ENCODE data around the gene IP6K2.
"Not testable (repeated sequence)": the region's sequence is repeated elsewhere in the genome, so short reads cannot be mapped to it uniquely, and the experiment has no call there.

IP6K2 gene, protein sequence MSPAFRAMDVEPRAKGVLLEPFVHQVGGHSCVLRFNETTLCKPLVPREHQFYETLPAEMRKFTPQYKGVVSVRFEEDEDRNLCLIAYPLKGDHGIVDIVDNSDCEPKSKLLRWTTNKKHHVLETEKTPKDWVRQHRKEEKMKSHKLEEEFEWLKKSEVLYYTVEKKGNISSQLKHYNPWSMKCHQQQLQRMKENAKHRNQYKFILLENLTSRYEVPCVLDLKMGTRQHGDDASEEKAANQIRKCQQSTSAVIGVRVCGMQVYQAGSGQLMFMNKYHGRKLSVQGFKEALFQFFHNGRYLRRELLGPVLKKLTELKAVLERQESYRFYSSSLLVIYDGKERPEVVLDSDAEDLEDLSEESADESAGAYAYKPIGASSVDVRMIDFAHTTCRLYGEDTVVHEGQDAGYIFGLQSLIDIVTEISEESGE

DNA sequence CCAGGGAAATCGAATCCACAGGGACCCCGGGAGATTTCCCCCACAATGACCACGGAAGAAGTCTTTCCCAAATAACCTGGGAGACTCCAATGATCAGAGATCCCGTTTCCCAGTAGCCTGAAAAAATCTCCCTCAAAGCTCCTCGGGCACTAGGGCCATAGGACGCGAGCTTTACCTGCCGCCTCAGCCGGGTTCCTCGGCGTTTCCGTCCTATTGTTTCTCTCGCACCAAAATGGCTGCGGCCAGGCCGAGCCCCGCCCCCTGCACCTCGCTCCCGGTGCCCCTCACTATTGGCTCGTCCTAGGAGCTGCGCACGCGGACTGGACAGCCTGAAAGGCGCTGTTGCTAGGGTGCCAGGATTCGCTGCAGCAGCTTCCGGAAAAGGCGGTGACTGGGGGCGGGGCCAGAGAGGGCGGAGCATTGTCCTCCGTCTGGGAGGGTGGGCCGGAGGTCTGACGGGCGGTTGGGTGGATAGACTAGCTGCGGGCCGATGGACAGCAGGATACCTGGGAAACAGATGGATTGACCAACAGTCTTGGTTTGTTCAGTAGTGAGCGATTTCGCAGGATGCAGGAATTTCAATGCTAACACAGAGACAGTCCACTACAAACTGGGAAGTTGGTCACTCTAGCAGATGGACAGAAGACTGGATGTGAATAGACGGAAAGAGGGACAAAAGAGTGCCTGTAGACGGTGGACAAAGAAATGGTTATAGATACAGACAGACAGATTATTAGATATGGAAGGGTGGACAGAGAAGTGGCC is at the start of gene IP6K2:
Gene IP6K2 (minus strand): TSS at position 240 of the 765 bp plus-strand sequence. CDS start 21,930 bp downstream, outside the sequence.
- peak; percentile 95 for DNase-seq (ENCODE audit: extremely low read depth, low read depth)
- TF ChIP-seq, protein P1, sequence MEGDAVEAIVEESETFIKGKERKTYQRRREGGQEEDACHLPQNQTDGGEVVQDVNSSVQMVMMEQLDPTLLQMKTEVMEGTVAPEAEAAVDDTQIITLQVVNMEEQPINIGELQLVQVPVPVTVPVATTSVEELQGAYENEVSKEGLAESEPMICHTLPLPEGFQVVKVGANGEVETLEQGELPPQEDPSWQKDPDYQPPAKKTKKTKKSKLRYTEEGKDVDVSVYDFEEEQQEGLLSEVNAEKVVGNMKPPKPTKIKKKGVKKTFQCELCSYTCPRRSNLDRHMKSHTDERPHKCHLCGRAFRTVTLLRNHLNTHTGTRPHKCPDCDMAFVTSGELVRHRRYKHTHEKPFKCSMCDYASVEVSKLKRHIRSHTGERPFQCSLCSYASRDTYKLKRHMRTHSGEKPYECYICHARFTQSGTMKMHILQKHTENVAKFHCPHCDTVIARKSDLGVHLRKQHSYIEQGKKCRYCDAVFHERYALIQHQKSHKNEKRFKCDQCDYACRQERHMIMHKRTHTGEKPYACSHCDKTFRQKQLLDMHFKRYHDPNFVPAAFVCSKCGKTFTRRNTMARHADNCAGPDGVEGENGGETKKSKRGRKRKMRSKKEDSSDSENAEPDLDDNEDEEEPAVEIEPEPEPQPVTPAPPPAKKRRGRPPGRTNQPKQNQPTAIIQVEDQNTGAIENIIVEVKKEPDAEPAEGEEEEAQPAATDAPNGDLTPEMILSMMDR (IDR thresholded peaks at IDR 0.05; ENCODE audit: low read depth, low read length, missing control alignments): no peak
- peak within 1 kb of the TSS; percentile 91 for H3K4me3 ChIP-seq (replicated peaks; ENCODE audit: low read depth, low read length)

DNA sequence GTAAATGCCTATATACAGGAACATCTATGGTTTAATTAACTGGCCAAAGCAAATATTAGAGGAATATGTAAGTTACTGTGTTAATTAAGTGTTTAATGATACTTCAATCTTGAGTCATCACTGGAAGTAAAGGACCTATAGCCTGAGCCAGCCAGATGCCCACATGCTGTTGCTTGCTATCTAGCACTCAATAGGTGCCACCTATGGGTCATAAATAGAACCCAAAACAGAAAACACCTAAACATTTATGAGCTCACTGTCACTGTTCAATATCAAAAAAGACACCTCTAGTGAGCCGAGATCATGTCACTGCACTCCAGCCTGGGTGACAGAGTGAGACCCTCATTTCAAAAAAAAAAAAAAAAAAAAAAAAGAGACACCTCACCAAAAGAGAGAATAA is 48.4 kb upstream of the IP6K2 start:
- no peak overlapping the region for H3K4me3 ChIP-seq (replicated peaks; ENCODE audit: low read depth, low read length)
- TF ChIP-seq, protein P1 (IDR thresholded peaks at IDR 0.05; ENCODE audit: low read depth, low read length, missing control alignments): peak; percentile 10
- DNase-seq (ENCODE audit: extremely low read depth, low read depth): no peak

DNA sequence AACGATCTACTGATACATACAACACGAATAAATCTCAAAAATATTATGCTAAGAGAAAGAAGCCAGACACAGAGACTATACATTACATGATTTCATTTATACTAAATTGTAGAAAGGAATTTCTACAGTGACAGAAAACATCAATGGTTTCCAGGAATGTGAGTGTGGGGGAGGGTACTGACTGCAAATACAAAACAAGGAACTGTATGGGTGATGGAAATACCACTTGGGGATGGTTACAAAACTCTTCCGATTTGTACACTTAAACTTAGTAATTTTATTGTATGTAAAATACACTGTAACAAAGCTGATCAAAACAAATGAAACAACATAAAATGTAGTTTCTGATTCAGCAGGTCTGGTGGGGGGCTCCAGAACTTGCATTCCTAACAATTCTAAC is 45.8 kb upstream of the IP6K2 start:
- no peak for DNase-seq (ENCODE audit: extremely low read depth, low read depth)
- no peak overlapping the region for H3K4me3 ChIP-seq (replicated peaks; ENCODE audit: low read depth, low read length)
- TF ChIP-seq, protein P1 (IDR thresholded peaks at IDR 0.05; ENCODE audit: low read depth, low read length, missing control alignments): no peak

DNA sequence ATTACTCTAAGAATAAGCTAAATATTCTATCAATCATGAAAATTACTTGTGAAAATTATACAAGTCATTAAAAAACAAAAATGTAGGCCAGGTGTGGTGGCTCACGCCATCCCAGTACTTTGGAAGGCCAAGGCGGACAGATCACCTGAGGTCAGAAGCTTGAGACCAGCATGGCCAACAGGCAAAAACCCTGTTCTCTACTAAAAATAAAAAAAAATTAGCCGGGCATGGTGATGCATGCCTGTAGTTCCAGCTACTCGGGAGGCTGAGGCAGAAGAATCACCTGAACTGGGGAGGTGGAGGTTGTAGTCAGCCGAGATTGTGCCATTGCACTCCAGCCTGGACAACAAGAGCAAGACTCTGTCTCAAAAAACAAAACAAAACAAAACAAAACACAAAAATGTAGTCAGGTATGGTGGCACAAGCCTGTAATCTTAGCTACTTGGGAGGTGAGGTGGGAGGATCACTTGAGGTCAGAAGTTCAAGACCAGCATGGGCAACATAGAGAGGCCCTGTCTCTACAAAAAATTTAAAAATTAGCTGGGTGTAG is 43.0 kb upstream of the IP6K2 start:
- not testable (repeated sequence) for DNase-seq (ENCODE audit: extremely low read depth, low read depth); H3K4me3 ChIP-seq (replicated peaks; ENCODE audit: low read depth, low read length)

DNA sequence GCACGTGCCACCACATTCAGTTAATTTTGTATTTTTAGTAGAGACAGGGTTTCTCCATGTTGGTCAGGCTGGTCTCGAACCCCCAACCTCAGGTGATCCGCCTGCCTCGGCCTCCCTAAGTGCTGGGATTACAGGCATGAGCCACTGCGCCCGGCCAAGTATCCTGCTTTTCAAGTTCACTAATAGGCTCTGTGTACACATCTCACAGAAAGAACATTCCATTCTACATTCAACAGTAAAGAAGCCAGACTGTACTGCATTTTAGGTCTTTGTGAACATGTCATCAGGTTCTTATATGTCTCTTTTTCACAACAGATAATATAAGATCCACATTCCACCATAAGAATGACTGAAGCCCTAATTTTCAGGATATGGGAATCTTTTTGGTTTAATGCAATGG is 42.5 kb upstream of the IP6K2 start:
- not testable (repeated sequence) for DNase-seq (ENCODE audit: extremely low read depth, low read depth)

DNA sequence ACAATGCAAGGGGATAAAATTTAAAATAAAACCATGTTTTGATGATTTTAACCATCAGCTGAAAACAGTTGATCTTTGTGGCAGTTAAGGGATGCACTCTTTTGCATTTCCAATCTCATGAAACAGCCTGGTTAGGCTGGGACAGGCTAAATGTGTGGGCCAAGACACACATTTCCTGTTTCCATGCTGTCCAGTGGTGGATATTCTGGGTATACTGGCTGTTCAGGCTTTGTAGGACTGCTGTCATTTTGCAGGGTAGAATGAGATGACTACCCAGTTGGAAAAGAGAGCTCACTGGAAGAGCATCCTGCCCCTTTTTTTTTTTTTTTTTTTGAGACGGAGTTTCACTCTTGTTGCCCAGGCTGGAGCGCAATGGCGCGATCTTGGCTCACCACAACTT is 42.0 kb upstream of the IP6K2 start:
- H3K4me3 ChIP-seq (replicated peaks; ENCODE audit: low read depth, low read length): no peak overlapping the region
- TF ChIP-seq, protein P1 (IDR thresholded peaks at IDR 0.05; ENCODE audit: low read depth, low read length, missing control alignments): no peak
- DNase-seq (ENCODE audit: extremely low read depth, low read depth): no peak

More for the DNA sequence above, 42.5 kb upstream of the IP6K2 start:
- not testable (repeated sequence) for H3K4me3 ChIP-seq (replicated peaks; ENCODE audit: low read depth, low read length)

DNA sequence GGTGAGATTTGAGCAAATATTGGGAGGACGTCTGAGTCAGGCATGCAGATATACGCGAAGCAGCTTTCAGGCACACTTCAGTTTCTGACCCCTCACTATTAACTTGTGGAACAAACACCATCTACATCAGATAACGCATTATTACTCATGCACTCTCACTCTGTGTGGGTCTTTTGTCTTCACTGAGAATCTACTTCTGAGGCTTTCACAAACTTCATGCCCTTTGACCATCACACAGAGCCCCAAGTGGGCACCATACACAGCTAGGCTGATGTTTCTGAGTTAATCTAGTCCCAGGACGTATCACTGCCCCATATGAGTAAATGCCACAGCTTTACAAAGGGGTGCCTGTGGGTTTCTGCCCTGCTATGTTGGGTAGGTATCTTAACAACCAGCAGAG is 39.6 kb upstream of the IP6K2 start:
- no peak for DNase-seq (ENCODE audit: extremely low read depth, low read depth)
- TF ChIP-seq, protein P1 (IDR thresholded peaks at IDR 0.05; ENCODE audit: low read depth, low read length, missing control alignments): no peak

More for the DNA sequence above, 39.6 kb upstream of the IP6K2 start:
- no peak overlapping the region for H3K4me3 ChIP-seq (replicated peaks; ENCODE audit: low read depth, low read length)
